ENCODE measurements around the gene SYT2. TPM values are rescaled to one million over a fixed set of nuclear protein-coding genes. Genes with fewer than 3 reads are reported as not detected.

SYT2 gene
- total RNA-seq, 1 donor from 2014 or later: not detected

- intact Hi-C loops (cut with micrococcal nuclease): no loop called here
- Mint-ChIP-seq H3K4me3 (no peak overlapping the region), H3K4me1 (no peaks in the 10 kb centered on the region), H3K27me3 (peaks cover 34% of the 10 kb centered on the region), H3K36me3 (ENCODE audit: low read depth) (no peaks in the 10 kb centered on the region), H3K9me3 (no peaks in the 10 kb centered on the region), H3K27ac (no peak overlapping the region)
- POLR2A ChIA-PET: no interaction called here
- ATAC-seq (ENCODE audit: low read depth): no peak
- TF ChIP-seq CTCF (IDR thresholded peaks at IDR 0.05): no peak
- CTCF ChIA-PET: interaction anchor here (1.8 kb wide), 1 partner anchor 34 kb away, joined by 5 read pairs; no protein-coding TSS in a partner anchor
- DNase-seq: no peak
Observed at GRCh38 chr1:202685641-202686040, 24.6 kb downstream of the SYT2 start.

GRCh38 chr1:202684716-202685115 is 25.5 kb downstream of the SYT2 start:
- ATAC-seq (ENCODE audit: low read depth) (no peak), DNase-seq (no peak)
- intact Hi-C loops (cut with micrococcal nuclease): no loop called here
- Mint-ChIP-seq H3K4me1 (no peaks in the 10 kb centered on the region), H3K36me3 (ENCODE audit: low read depth) (no peaks in the 10 kb centered on the region), H3K27ac (no peak overlapping the region), H3K27me3 (peaks cover 32% of the 10 kb centered on the region), H3K4me3 (no peak overlapping the region), H3K9me3 (no peaks in the 10 kb centered on the region)
- CTCF ChIA-PET: no interaction called here
- no peak for TF ChIP-seq CTCF (IDR thresholded peaks at IDR 0.05)
- POLR2A ChIA-PET: no interaction called here

GRCh38 chr1:202683029-202683428 is 27.2 kb downstream of the SYT2 start:
- Mint-ChIP-seq H3K36me3 (ENCODE audit: low read depth) (no peaks in the 10 kb centered on the region), H3K27me3 (peaks cover 38% of the 10 kb centered on the region), H3K4me1 (no peaks in the 10 kb centered on the region), H3K27ac (no peak overlapping the region), H3K9me3 (no peaks in the 10 kb centered on the region), H3K4me3 (no peak overlapping the region)
- no peak for ATAC-seq (ENCODE audit: low read depth)
- ChIA-PET CTCF (no interaction called here), POLR2A (no interaction called here)
- DNase-seq: no peak
- intact Hi-C loops (cut with micrococcal nuclease): no loop called here
- no peak for TF ChIP-seq CTCF (IDR thresholded peaks at IDR 0.05)

GRCh38 chr1:202682477-202682876 is 27.8 kb downstream of the SYT2 start:
- H3K4me3 Mint-ChIP-seq: no peak overlapping the region
- intact Hi-C loops (cut with micrococcal nuclease): no loop called here
- H3K27ac Mint-ChIP-seq: no peak overlapping the region
- H3K27me3 Mint-ChIP-seq: peaks cover 37% of the 10 kb centered on the region
- no peaks in the 10 kb centered on the region for H3K9me3 Mint-ChIP-seq
- ATAC-seq (ENCODE audit: low read depth) (no peak), DNase-seq (no peak)
- no peaks in the 10 kb centered on the region for H3K36me3 Mint-ChIP-seq (ENCODE audit: low read depth)
- CTCF ChIA-PET: no interaction called here
- no peak for TF ChIP-seq CTCF (IDR thresholded peaks at IDR 0.05)
- POLR2A ChIA-PET: no interaction called here
- no peaks in the 10 kb centered on the region for H3K4me1 Mint-ChIP-seq

GRCh38 chr1:202681736-202682420 is 28.4 kb downstream of the SYT2 start:
- no peaks in the 10 kb centered on the region for H3K9me3 Mint-ChIP-seq
- ChIA-PET POLR2A (no interaction called here), CTCF (no interaction called here)
- peaks cover 38% of the 10 kb centered on the region for H3K27me3 Mint-ChIP-seq
- ATAC-seq (ENCODE audit: low read depth) (no peak), DNase-seq (no peak)
- no peak for TF ChIP-seq CTCF (IDR thresholded peaks at IDR 0.05)
- H3K27ac Mint-ChIP-seq: no peak overlapping the region
- H3K36me3 Mint-ChIP-seq (ENCODE audit: low read depth): no peaks in the 10 kb centered on the region
- no peaks in the 10 kb centered on the region for H3K4me1 Mint-ChIP-seq
- intact Hi-C loops (cut with micrococcal nuclease): no loop called here
- H3K4me3 Mint-ChIP-seq: no peak overlapping the region

Measured in activated B cell treated with CpG ODN at 0.5 μM for 24 hours (primary cell).